ENCODE measurements around the gene NEGR1.

The NEGR1 gene

GRCh38 chr1:71861022-71861421, 421.3 kb downstream of the NEGR1 start:
- H3K36me3 ChIP-seq (ENCODE audit: control insufficient read depth in 5 of 5, insufficient read depth in 5 of 5, low read length in 5 of 5): no peaks in the 10 kb centered on the region
- H3K27ac ChIP-seq (ENCODE audit: low read depth, low read length): no peak overlapping the region
- H3K4me1 ChIP-seq (ENCODE audit: control insufficient read depth in 5 of 5, insufficient read depth in 5 of 5, low read length in 5 of 5): peaks cover 0 to 11% (median 3%) of the 10 kb centered on the region in 5 donors
- peaks cover 0 to 5% (median 3%) of the 10 kb centered on the region in 5 donors for H3K9me3 ChIP-seq (ENCODE audit: control insufficient read depth in 5 of 5, low read length in 5 of 5)
- no peak overlapping the region for H3K9ac ChIP-seq (ENCODE audit: low read length in 5 of 5)
- no peaks in the 10 kb centered on the region for H3K27me3 ChIP-seq (ENCODE audit: control insufficient read depth in 5 of 5, insufficient read depth in 4 of 5, low read length in 5 of 5)
- H3K4me3 ChIP-seq (ENCODE audit: low read depth in 1 of 5, low read length in 5 of 5): no peak overlapping the region

GRCh38 chr1:71859806-71860205, 422.5 kb downstream of the NEGR1 start:
- H3K9ac ChIP-seq (ENCODE audit: low read length in 5 of 5): no peak overlapping the region
- no peaks in the 10 kb centered on the region for H3K36me3 ChIP-seq (ENCODE audit: control insufficient read depth in 5 of 5, insufficient read depth in 5 of 5, low read length in 5 of 5)
- H3K27ac ChIP-seq (ENCODE audit: low read depth, low read length): no peak overlapping the region

GRCh38 chr1:71857862-71858261, 424.5 kb downstream of the NEGR1 start:
- no peak overlapping the region for H3K27ac ChIP-seq (ENCODE audit: low read depth, low read length)

More at GRCh38 chr1:71859806-71860205, 422.5 kb downstream of the NEGR1 start:
- H3K4me3 ChIP-seq (ENCODE audit: low read depth in 1 of 5, low read length in 5 of 5): no peak overlapping the region
- H3K9me3 ChIP-seq (ENCODE audit: control insufficient read depth in 5 of 5, low read length in 5 of 5): peaks cover 0 to 3% (median 0%) of the 10 kb centered on the region in 5 donors
- H3K4me1 ChIP-seq (ENCODE audit: control insufficient read depth in 5 of 5, insufficient read depth in 5 of 5, low read length in 5 of 5): peaks cover 0 to 14% (median 3%) of the 10 kb centered on the region in 5 donors
- no peaks in the 10 kb centered on the region for H3K27me3 ChIP-seq (ENCODE audit: control insufficient read depth in 5 of 5, insufficient read depth in 4 of 5, low read length in 5 of 5)

GRCh38 chr1:71853360-71853759, 429.0 kb downstream of the NEGR1 start:
- H3K36me3 ChIP-seq (ENCODE audit: control insufficient read depth in 5 of 5, insufficient read depth in 5 of 5, low read length in 5 of 5): no peaks in the 10 kb centered on the region
- H3K4me1 ChIP-seq (ENCODE audit: control insufficient read depth in 5 of 5, insufficient read depth in 5 of 5, low read length in 5 of 5): peaks cover 0 to 12% (median 3%) of the 10 kb centered on the region in 5 donors
- H3K27me3 ChIP-seq (ENCODE audit: control insufficient read depth in 5 of 5, insufficient read depth in 4 of 5, low read length in 5 of 5): no peaks in the 10 kb centered on the region
- no peaks in the 10 kb centered on the region for H3K9me3 ChIP-seq (ENCODE audit: control insufficient read depth in 5 of 5, low read length in 5 of 5)
- no peak overlapping the region for H3K4me3 ChIP-seq (ENCODE audit: low read depth in 1 of 5, low read length in 5 of 5)
- no peak overlapping the region for H3K27ac ChIP-seq (ENCODE audit: low read depth, low read length)
- no peak overlapping the region for H3K9ac ChIP-seq (ENCODE audit: low read length in 5 of 5)

More at GRCh38 chr1:71857862-71858261, 424.5 kb downstream of the NEGR1 start:
- H3K27me3 ChIP-seq (ENCODE audit: control insufficient read depth in 5 of 5, insufficient read depth in 4 of 5, low read length in 5 of 5): no peaks in the 10 kb centered on the region
- H3K36me3 ChIP-seq (ENCODE audit: control insufficient read depth in 5 of 5, insufficient read depth in 5 of 5, low read length in 5 of 5): no peaks in the 10 kb centered on the region
- H3K9ac ChIP-seq (ENCODE audit: low read length in 5 of 5): no peak overlapping the region
- H3K4me1 ChIP-seq (ENCODE audit: control insufficient read depth in 5 of 5, insufficient read depth in 5 of 5, low read length in 5 of 5): peaks cover 0 to 14% (median 3%) of the 10 kb centered on the region in 5 donors
- H3K4me3 ChIP-seq (ENCODE audit: low read depth in 1 of 5, low read length in 5 of 5): no peak overlapping the region
- no peaks in the 10 kb centered on the region for H3K9me3 ChIP-seq (ENCODE audit: control insufficient read depth in 5 of 5, low read length in 5 of 5)

- Histone ChIP-seq H3K27me3 (ENCODE audit: control insufficient read depth in 5 of 5, insufficient read depth in 4 of 5, low read length in 5 of 5) (no peaks in the 10 kb centered on the region), H3K4me3 (ENCODE audit: low read depth in 1 of 5, low read length in 5 of 5) (no peak overlapping the region), H3K9ac (ENCODE audit: low read length in 5 of 5) (no peak overlapping the region), H3K27ac (ENCODE audit: low read depth, low read length) (no peak overlapping the region), H3K4me1 (ENCODE audit: control insufficient read depth in 5 of 5, insufficient read depth in 5 of 5, low read length in 5 of 5) (peaks cover 0 to 3% (median 0%) of the 10 kb centered on the region in 5 donors), H3K36me3 (ENCODE audit: control insufficient read depth in 5 of 5, insufficient read depth in 5 of 5, low read length in 5 of 5) (no peaks in the 10 kb centered on the region), H3K9me3 (ENCODE audit: control insufficient read depth in 5 of 5, low read length in 5 of 5) (no peaks in the 10 kb centered on the region)
Measured at GRCh38 chr1:71850936-71851335, 431.4 kb downstream of the NEGR1 start.

- Histone ChIP-seq H3K9ac (ENCODE audit: low read length in 5 of 5) (no peak overlapping the region), H3K27ac (ENCODE audit: low read depth, low read length) (no peak overlapping the region), H3K9me3 (ENCODE audit: control insufficient read depth in 5 of 5, low read length in 5 of 5) (no peaks in the 10 kb centered on the region), H3K36me3 (ENCODE audit: control insufficient read depth in 5 of 5, insufficient read depth in 5 of 5, low read length in 5 of 5) (no peaks in the 10 kb centered on the region), H3K27me3 (ENCODE audit: control insufficient read depth in 5 of 5, insufficient read depth in 4 of 5, low read length in 5 of 5) (no peaks in the 10 kb centered on the region), H3K4me1 (ENCODE audit: control insufficient read depth in 5 of 5, insufficient read depth in 5 of 5, low read length in 5 of 5) (peaks cover 0 to 3% (median 0%) of the 10 kb centered on the region in 5 donors), H3K4me3 (ENCODE audit: low read depth in 1 of 5, low read length in 5 of 5) (no peak overlapping the region)
Measured at GRCh38 chr1:71850515-71850914, 431.8 kb downstream of the NEGR1 start.

- Histone ChIP-seq H3K36me3 (ENCODE audit: control insufficient read depth in 5 of 5, insufficient read depth in 5 of 5, low read length in 5 of 5) (no peaks in the 10 kb centered on the region), H3K27me3 (ENCODE audit: control insufficient read depth in 5 of 5, insufficient read depth in 4 of 5, low read length in 5 of 5) (no peaks in the 10 kb centered on the region), H3K9me3 (ENCODE audit: control insufficient read depth in 5 of 5, low read length in 5 of 5) (no peaks in the 10 kb centered on the region), H3K4me1 (ENCODE audit: control insufficient read depth in 5 of 5, insufficient read depth in 5 of 5, low read length in 5 of 5) (no peaks in the 10 kb centered on the region), H3K4me3 (ENCODE audit: low read depth in 1 of 5, low read length in 5 of 5) (no peak overlapping the region), H3K27ac (ENCODE audit: low read depth, low read length) (no peak overlapping the region), H3K9ac (ENCODE audit: low read length in 5 of 5) (no peak overlapping the region)
Measured at GRCh38 chr1:71843012-71843411, 439.3 kb downstream of the NEGR1 start.

- Histone ChIP-seq H3K27ac (ENCODE audit: low read depth, low read length) (no peak overlapping the region), H3K36me3 (ENCODE audit: control insufficient read depth in 5 of 5, insufficient read depth in 5 of 5, low read length in 5 of 5) (no peaks in the 10 kb centered on the region), H3K9ac (ENCODE audit: low read length in 5 of 5) (no peak overlapping the region), H3K27me3 (ENCODE audit: control insufficient read depth in 5 of 5, insufficient read depth in 4 of 5, low read length in 5 of 5) (no peaks in the 10 kb centered on the region), H3K9me3 (ENCODE audit: control insufficient read depth in 5 of 5, low read length in 5 of 5) (no peaks in the 10 kb centered on the region), H3K4me3 (ENCODE audit: low read depth in 1 of 5, low read length in 5 of 5) (no peak overlapping the region), H3K4me1 (ENCODE audit: control insufficient read depth in 5 of 5, insufficient read depth in 5 of 5, low read length in 5 of 5) (peaks cover 0 to 4% (median 0%) of the 10 kb centered on the region in 5 donors)
Measured at GRCh38 chr1:71839876-71840275, 442.5 kb downstream of the NEGR1 start.

GRCh38 chr1:71836904-71837303, 445.4 kb downstream of the NEGR1 start:
- H3K27ac ChIP-seq (ENCODE audit: low read depth, low read length): no peak overlapping the region
- H3K9me3 ChIP-seq (ENCODE audit: control insufficient read depth in 5 of 5, low read length in 5 of 5): no peaks in the 10 kb centered on the region
- no peaks in the 10 kb centered on the region for H3K27me3 ChIP-seq (ENCODE audit: control insufficient read depth in 5 of 5, insufficient read depth in 4 of 5, low read length in 5 of 5)
- H3K4me1 ChIP-seq (ENCODE audit: control insufficient read depth in 5 of 5, insufficient read depth in 5 of 5, low read length in 5 of 5): peaks cover 0 to 7% (median 0%) of the 10 kb centered on the region in 5 donors
- no peaks in the 10 kb centered on the region for H3K36me3 ChIP-seq (ENCODE audit: control insufficient read depth in 5 of 5, insufficient read depth in 5 of 5, low read length in 5 of 5)
- no peak overlapping the region for H3K4me3 ChIP-seq (ENCODE audit: low read depth in 1 of 5, low read length in 5 of 5)
- H3K9ac ChIP-seq (ENCODE audit: low read length in 5 of 5): no peak overlapping the region

- Histone ChIP-seq H3K4me3 (ENCODE audit: low read depth in 1 of 5, low read length in 5 of 5) (no peak overlapping the region), H3K4me1 (ENCODE audit: control insufficient read depth in 5 of 5, insufficient read depth in 5 of 5, low read length in 5 of 5) (peaks cover 0 to 7% (median 0%) of the 10 kb centered on the region in 5 donors), H3K36me3 (ENCODE audit: control insufficient read depth in 5 of 5, insufficient read depth in 5 of 5, low read length in 5 of 5) (no peaks in the 10 kb centered on the region), H3K9me3 (ENCODE audit: control insufficient read depth in 5 of 5, low read length in 5 of 5) (no peaks in the 10 kb centered on the region), H3K27ac (ENCODE audit: low read depth, low read length) (no peak overlapping the region), H3K9ac (ENCODE audit: low read length in 5 of 5) (no peak overlapping the region), H3K27me3 (ENCODE audit: control insufficient read depth in 5 of 5, insufficient read depth in 4 of 5, low read length in 5 of 5) (no peaks in the 10 kb centered on the region)
Measured at GRCh38 chr1:71835442-71835813, 446.9 kb downstream of the NEGR1 start.
